ENCODE data around the gene PTCD2.
"Not testable (repeated sequence)": the region's sequence is repeated elsewhere in the genome, so short reads cannot be mapped to it uniquely, and the experiment has no call there.

Gene PTCD2

GRCh38 chr5:72319976-72320752, at the start of gene PTCD2, which contains the start of gene MRPS27:
Gene PTCD2, plus strand, starts transcription at chr5:72320373. Its CDS starts 10 bp downstream, at chr5:72320383.
Gene MRPS27, minus strand, starts transcription at chr5:72320240. Its CDS starts 19 bp downstream, at chr5:72320221.
- peak; percentile 95 for FAIRE-seq

DNA sequence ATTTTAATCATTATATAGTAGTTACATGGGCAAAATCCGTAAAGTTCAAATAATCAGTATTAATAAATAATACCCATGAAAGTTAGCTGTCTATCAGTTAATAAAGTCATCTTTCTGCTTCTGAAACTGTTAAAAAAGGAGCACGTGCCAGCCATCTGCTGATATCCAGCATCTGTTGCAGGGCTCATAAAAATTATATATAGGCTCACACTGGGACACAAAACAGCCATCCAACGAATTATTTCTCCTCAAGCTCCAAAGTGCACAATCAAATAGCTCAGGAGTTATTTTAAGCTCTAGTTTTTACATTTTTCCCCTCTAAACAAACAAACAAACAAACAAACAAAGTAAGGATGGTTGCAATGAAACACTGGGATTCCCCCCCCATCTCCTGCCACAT, 48.5 kb upstream of the PTCD2 start:
- FAIRE-seq, result no peak

GRCh38 chr5:72272398-72272797, 47.8 kb upstream of the PTCD2 start:
- no peak for FAIRE-seq

GRCh38 chr5:72273547-72273946, 46.6 kb upstream of the PTCD2 start:
- no peak for FAIRE-seq

DNA sequence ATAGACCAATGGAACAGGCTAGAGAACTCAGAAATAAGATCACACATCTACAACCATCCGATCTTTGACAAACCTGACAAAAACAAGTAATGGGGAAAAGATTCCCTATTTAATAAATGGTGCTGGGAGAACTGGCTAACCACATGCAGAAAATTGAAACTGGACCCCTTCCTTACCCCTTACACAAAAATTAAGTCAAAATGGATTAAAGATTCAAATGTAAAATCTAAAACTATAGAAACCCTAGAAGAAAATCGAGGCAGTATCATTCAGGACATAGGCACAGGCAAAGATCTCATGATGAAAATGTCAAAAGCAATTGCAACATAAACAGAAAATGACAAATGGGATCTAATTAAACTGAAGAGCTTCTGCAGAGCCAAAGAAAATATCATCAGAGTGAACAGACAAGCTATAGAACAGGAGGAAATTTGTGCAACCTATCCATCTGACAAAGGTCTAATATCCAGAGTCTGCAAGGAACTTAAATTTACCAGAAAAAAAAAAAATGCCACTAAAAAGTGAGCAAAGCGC, 43.9 kb upstream of the PTCD2 start:
- no peak for FAIRE-seq

DNA sequence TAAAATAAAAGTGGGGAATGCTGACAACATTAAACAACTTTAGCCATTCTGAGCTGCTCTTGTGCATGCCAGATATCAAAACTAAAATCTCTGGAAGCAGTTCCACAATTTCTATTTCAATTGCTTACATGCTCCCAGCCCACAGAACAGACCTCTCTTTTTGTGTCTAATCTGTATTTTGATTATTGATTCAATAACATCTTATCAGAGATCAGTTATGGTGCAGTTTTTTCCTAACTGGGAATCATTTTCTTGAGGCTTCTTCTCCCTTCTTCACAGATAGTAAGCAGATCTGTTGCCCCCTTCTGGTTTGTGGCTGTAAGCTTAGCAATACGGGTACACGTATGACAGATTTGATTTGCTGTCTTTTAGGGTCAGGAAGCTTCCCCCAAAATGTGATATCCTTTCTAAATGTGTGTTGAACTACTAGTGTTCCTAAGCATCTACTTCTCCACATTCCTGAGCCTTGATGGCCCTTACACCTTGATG, 39.5 kb upstream of the PTCD2 start:
- peak; percentile 16 for FAIRE-seq

DNA sequence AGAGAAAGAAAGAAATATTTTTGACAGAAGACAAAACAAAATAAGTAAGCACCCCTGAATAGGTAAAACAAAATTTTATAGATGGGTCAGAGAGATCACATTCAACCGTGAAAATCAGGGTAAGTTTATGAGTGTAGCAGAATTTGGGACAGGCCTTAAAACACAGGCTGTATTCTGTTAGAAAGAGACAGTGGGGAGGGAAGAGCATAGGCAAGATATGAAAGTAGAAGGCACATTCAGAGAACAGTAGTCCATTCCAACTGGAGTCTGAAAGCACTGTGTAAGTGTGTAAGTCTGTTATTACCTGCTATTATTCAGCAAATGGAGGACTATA, 38.8 kb upstream of the PTCD2 start:
- FAIRE-seq, result no peak

DNA sequence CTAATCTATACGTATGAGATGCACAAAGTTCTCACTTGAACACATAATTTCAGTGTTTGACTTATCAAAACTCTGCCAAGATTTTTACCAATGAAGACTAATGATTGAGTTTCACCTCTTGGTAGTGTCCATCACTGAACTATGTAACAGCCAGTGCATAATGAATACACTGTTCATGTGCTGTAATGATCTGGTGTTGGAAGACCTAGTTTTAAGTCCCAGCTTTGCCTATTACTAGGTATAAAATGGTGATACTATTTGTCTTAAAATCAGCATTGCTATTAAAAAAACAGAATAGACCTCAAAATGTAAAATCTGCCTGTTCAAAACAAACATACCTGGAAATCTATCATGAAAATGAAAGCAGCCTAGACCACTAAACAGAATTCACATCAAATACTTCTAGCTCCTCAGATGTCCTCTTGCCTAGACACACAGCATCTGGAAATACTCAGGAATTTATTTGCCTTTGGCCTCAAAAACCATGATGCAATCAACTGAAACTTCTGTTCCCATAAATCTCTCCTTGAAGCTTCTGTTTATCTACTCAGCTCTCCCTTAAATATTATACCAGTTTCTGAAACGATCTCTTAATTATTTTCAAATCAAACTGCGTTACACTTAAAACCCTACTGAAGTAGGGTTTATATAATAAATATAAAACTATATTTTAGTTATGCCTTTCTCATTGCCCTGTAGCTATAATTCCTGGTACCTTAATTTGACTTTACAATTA, 38.2 kb upstream of the PTCD2 start:
- FAIRE-seq, result peak; percentile 49

- FAIRE-seq, result no peak
These were observed 37.3 kb upstream of the PTCD2 start for GRCh38 chr5:72282878-72283277.

DNA sequence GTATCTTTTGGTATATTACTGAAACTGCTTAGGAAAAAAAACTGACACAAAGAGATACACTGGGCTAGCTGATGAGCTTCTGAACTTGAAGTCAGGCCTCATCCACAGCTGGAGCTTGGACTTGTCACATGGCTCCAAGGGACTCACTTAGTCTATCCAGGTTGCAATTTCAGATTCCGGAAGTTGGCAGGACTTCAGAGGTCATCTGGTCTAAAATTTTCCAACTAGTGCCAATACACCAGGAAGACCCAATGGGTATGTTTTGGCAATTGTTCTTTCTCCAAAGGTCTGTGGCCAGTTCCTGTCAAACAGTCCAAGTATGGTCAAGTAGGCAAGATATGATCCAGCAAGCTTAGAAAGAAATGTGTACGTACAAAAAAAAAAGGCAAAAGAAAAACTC, 36.8 kb upstream of the PTCD2 start:
- no peak for FAIRE-seq

GRCh38 chr5:72284559-72285423, 35.4 kb upstream of the PTCD2 start:
- FAIRE-seq, result no peak

GRCh38 chr5:72285424-72285821, 34.8 kb upstream of the PTCD2 start:
- FAIRE-seq, result no peak

DNA sequence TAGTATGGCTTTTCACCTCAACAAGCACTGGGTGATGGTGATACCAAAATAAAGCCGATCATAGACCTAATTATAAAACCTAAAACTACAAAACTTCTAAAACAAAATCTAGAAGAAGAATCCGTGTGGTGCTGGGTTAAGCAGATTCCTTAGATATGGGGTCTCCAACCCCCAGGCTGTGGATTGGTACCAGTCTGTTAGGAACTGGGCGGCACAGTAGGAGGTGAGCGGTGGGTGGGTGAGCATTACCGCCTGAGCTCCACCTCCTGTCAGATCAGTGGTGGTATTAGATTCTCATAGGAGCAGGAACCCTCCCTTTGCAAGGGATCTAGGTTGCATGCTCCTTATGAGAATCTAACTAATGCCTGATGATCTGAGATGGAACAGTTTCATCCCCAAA, 33.4 kb upstream of the PTCD2 start:
- FAIRE-seq, result no peak

DNA sequence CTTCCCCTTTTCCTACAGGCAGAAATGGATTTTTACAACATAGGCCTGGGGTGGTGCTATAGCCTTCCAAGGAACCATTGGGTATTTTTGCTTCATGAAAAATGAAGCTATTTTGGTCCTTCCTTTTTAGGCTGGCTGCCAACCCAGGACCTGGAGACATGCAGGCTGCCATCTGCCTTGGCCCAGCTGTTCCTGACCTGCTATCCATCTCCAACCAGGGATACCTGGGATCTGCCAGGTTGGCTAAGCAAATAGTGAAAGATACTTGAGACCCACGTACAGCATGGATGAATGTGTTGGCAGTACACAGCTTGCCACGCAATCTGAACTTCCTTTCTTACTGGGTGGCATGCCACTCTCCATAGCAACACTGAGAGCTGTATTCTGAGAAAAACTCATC, 31.2 kb upstream of the PTCD2 start:
- FAIRE-seq, result no peak

GRCh38 chr5:72290356-72291133, 29.6 kb upstream of the PTCD2 start:
- FAIRE-seq, result no peak

GRCh38 chr5:72291601-72292000, 28.6 kb upstream of the PTCD2 start:
- no peak for FAIRE-seq

DNA sequence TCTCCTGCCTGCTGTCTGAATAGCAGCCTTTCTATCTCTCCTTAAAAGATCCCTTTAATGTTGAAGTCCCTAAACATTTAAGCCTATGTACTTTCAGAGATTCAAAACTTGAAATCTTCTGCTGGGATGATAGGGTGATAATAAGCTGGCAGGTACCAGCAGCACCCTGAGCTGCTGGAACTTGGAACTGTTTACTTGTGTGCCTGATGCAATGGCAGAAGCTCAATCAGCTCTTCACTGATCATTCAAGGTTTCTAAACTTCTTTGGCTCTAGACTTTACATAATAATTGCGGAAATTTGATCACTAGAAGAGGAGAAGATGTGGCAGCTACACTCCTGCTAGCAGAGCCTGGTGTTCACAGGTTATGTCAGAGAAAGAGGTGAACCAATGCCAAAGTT, 27.8 kb upstream of the PTCD2 start:
- FAIRE-seq, result no peak

- no peak for FAIRE-seq
These were observed 26.6 kb upstream of the PTCD2 start for GRCh38 chr5:72293495-72294055.

GRCh38 chr5:72294473-72294872, 25.7 kb upstream of the PTCD2 start:
- FAIRE-seq, result no peak

- no peak for FAIRE-seq
These were observed 24.6 kb upstream of the PTCD2 start for GRCh38 chr5:72295539-72295938.

- no peak for FAIRE-seq
These were observed 23.9 kb upstream of the PTCD2 start for GRCh38 chr5:72296256-72296655.

- not testable (repeated sequence) for FAIRE-seq
These were observed 22.0 kb upstream of the PTCD2 start for GRCh38 chr5:72298136-72298535.

All from A204.1 (cell line).